WI38 (cell line): ENCODE measurements around the gene TOX2.

Source experiments
- H3K4me3 ChIP-seq: 2 replicates; pipeline ENCODE4 v1.5.1; 2011; ENCODE audit warnings: low read depth, mild to moderate bottlenecking, control low read depth, low read length
- TF ChIP-seq, protein P1 (sequence below): IDR thresholded peaks from 2 replicates; pipeline ENCODE4 v1.5.1; 2012; ENCODE audit warnings: low read depth, mild to moderate bottlenecking, control low read depth, low read length

Gene TOX2

DNA sequence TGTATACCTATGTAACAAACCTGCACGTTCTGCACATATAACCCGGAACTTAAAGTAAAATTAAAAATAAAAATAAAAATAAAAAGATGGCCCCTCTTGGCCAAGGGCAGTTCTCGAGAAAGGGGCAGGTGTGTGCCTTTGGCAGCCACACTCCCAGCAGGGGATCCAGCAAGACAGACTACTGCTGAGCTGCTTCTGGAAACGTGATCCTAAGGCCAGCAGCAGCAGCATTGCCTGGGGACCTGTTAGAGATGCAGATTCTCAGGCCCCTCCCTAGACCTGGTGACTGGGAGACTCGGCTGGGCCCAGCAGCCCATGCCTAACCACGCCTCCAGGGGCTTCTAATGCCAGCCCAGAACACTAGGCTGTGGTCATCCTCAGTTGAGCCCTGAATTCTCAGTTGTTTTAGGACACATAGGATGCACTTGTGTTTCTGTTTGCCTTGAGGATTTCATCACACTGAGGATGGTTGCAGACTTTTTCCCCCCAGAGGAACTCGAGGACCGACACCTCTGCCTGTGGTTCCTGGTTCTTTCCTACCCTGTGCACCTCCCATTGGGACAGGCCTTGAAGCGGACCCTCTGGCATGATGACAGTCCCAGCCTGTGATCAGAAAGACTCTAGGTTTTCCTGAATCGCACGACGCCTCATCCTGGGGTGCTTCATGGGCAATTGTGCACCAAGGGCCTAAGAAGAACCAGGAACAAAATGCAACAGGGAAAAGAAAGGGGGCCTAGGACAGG is 105.9 kb downstream of the TOX2 start:
- TF ChIP-seq, protein P1, sequence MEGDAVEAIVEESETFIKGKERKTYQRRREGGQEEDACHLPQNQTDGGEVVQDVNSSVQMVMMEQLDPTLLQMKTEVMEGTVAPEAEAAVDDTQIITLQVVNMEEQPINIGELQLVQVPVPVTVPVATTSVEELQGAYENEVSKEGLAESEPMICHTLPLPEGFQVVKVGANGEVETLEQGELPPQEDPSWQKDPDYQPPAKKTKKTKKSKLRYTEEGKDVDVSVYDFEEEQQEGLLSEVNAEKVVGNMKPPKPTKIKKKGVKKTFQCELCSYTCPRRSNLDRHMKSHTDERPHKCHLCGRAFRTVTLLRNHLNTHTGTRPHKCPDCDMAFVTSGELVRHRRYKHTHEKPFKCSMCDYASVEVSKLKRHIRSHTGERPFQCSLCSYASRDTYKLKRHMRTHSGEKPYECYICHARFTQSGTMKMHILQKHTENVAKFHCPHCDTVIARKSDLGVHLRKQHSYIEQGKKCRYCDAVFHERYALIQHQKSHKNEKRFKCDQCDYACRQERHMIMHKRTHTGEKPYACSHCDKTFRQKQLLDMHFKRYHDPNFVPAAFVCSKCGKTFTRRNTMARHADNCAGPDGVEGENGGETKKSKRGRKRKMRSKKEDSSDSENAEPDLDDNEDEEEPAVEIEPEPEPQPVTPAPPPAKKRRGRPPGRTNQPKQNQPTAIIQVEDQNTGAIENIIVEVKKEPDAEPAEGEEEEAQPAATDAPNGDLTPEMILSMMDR = no peak
- H3K4me3 ChIP-seq = no peak overlapping the region

DNA sequence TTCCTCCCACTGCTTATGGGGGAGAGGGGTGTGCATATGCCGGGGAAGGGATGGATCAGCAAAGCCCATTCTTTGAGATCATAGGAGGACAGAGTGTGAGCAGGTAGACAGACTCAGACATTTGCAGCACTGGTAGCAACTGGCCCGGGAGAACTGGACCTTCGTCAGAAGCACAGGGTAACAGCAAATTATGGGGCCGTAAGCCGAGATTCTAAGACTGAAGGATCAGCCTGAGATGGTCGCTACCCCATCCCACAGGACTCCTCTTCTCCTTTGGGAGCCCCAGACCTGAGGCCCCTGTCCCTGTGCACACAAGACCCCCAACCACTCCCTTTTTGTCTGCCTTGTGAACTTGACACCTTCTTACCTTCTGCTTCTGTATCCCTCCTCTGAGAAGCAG is 106.5 kb downstream of the TOX2 start:
- TF ChIP-seq, protein P1 = no peak
- H3K4me3 ChIP-seq = no peak overlapping the region

DNA sequence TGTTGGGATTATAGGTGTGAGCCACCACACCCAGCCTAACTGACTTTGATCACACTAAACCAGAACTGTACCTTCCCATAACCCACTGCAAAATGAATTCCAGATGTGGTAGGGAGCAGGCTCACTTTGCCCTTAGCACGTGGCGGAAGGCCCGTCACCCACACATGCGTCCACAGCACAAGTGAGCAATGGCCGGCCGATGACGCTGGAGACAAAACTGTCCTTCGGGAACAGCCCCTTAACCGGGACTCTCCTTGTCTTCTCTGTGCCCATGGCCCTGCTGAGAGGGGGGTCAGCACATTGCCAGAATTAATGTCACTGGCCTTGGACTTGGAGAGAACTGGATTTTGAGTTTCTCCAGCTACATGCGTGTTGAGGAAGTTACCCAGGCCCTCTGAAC is 107.2 kb downstream of the TOX2 start:
- TF ChIP-seq, protein P1 = no peak

DNA sequence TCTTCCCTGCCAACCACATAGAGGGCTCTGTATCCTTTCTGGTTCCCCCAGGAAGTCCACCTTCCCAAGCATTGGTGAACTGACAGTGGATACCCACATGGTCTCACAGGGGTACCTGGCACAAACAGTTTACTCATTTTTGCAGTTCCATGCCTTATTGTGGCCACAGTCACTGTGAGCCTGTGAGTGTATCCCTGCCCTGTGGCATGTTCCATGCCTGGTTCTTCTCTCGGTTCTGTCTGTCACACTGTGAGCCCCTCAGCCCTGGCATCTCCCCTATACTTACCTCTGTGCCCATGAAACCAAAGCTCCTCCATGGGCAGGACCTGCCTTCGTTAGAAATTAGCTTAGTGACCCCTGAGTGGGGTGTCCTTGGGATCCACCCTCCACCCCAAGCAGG is 107.8 kb downstream of the TOX2 start:
- TF ChIP-seq, protein P1 = no peak
- H3K4me3 ChIP-seq = no peak overlapping the region

More for the DNA sequence above, 107.2 kb downstream of the TOX2 start:
- no peak overlapping the region for H3K4me3 ChIP-seq

DNA sequence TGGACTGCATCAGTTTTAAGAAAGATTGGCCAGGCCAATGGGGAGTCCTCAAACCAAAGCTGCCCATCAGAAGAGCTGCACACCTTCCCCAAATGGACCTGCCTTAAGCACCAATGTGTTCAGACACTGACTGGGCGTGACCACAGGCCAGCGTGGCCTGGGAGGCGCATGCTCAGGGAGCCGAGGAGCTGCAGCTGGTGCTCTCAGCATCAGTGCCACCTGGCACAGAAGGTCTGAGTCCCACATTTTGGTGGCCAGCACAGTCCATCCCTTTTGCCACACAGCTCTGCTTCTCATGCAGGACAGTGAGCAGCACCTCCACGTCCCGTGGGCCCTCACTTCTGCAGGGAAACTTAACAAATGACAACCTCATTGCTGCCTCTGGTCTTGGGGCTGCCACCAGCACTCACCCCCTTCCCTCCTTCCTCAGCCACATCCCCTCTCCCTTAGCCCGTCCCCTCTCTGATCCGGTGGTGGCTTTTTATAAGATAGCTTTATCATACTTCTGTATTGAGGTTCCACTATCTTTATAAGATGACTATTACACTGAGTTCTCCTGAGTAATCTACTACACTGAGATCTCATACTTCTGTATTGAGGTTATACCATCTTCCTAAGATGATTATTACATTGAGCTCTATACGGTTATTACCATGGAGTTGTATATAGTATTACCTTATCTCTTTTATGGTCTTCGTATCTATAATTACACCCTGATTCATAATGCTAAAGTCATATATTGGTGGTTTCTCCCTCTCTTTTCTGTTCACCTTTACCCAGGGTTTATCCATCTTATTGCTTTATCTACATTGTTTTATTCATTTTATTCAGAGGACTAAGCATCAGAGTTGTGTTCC is 109.1 kb downstream of the TOX2 start:
- H3K4me3 ChIP-seq = no peak overlapping the region
- TF ChIP-seq, protein P1 = no peak

DNA sequence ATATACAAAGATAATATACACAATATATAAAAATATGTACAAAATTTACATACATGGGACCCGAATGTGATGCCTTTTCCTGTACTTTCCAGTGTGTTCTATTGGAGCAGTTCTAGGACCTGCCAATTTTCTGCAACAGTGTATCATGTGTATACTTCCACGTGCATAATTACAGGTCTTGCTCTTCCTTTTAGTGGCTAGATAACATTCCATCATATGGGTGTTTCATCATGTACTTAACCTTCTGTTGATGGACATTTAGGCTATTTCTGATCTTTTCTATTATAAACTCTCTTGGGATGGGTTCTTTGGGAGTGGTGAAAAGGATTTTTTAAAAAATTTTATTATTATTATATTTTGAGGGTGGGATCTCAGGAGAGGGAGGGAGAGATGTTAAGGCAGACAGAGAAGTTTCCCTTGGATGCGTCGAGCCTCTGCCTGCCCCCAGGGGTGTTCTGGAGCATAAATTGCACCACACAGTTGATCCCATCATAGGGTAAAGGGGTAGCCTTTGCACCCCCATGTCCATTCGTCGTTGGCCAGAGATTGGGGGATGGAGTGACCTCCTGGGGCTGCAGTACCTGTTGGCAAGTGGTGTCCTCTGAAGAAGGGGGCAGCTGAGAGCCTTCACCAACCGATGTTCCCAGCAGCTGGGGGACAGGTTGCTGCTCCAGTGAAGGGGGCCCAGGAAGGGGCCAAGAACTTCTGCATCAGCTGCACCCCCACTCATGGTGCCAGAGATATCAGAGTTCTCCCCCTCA is 110.3 kb downstream of the TOX2 start:
- no peak overlapping the region for H3K4me3 ChIP-seq
- TF ChIP-seq, protein P1 = no peak

DNA sequence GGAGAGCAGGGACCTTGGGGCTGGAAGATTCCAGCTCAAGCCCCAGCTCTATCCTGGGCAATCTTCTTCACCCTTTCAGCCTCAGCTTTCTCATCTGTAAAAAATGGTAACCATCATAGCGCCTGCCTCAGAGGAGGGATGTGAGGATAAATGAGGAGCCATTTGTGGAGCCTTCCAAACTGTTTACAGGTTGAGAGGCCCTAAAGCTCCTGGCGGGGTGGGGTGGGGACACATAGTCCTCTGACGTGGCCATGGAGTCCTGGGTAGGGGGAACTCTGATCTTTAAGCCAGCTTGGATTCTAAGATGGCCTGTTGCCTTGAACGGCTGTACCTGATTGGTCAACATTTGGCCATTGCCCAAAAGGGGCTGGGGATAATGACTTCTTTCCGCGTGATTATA is 111.1 kb downstream of the TOX2 start:
- TF ChIP-seq, protein P1 = no peak
- no peak overlapping the region for H3K4me3 ChIP-seq
